H9 (cell line): ENCODE data around the gene LACRT. TPM values are rescaled to one million over a fixed set of nuclear protein-coding genes. Genes with fewer than 3 reads are reported as not detected.

Experiments used
- DNase-seq: peaks from one replicate; pipeline ENCODE4 v3.0.0-alpha.2; 2017
- H2AFZ ChIP-seq: one replicate; pipeline ENCODE4 v1.6.1; 2013; ENCODE audit warnings: mild to moderate bottlenecking, low read length, control low read depth, moderate library complexity
- H2AK5ac ChIP-seq: 2 replicates; pipeline ENCODE4 v1.6.1; 2013; ENCODE audit warnings: low read length, control low read depth, mixed read lengths; ENCODE audit not compliant: insufficient read length
- H2BK120ac ChIP-seq: one replicate; pipeline ENCODE4 v1.6.1; 2013; ENCODE audit warnings: low read depth, mild to moderate bottlenecking, low read length, control low read depth, inconsistent platforms; ENCODE audit not compliant: poor library complexity, severe bottlenecking
- H2BK12ac ChIP-seq: 2 replicates; pipeline ENCODE4 v1.6.1; 2013; ENCODE audit warnings: low read length, control low read depth, mixed read lengths, low read depth; ENCODE audit not compliant: insufficient read length
- H2BK15ac ChIP-seq: 2 replicates; pipeline ENCODE4 v1.6.1; 2013; ENCODE audit warnings: low read depth, low read length, control low read depth
- H2BK20ac ChIP-seq: one replicate; pipeline ENCODE4 v1.6.1; 2013; ENCODE audit warnings: low read depth, mild to moderate bottlenecking, low read length, control low read depth, inconsistent platforms; ENCODE audit not compliant: poor library complexity, severe bottlenecking
- H2BK5ac ChIP-seq: 2 replicates; pipeline ENCODE4 v1.6.1; 2013; ENCODE audit warnings: low read length, control low read depth, mixed read lengths; ENCODE audit not compliant: insufficient read length
- H3K14ac ChIP-seq: 2 replicates; pipeline ENCODE4 v1.6.1; 2013; ENCODE audit warnings: low read length, control low read depth; ENCODE audit not compliant: insufficient read depth
- H3K18ac ChIP-seq: 2 replicates; pipeline ENCODE4 v1.6.1; 2013; ENCODE audit warnings: low read depth, mild to moderate bottlenecking, mixed read lengths, low read length, control low read depth; ENCODE audit not compliant: insufficient read length
- H3K23ac ChIP-seq: 2 replicates; pipeline ENCODE4 v1.6.1; 2013; ENCODE audit warnings: low read length, control low read depth, mixed read lengths, low read depth; ENCODE audit not compliant: insufficient read length
- H3K23me2 ChIP-seq: 2 replicates; pipeline ENCODE4 v1.6.1; 2013; ENCODE audit warnings: low read depth, mild to moderate bottlenecking, mixed read lengths, low read length, control low read depth; ENCODE audit not compliant: insufficient read length, poor library complexity, severe bottlenecking
- H3K27ac ChIP-seq: 2 replicates; pipeline ENCODE4 v1.5.1; 2013; ENCODE audit warnings: low read length, control low read depth, mixed read lengths, low read depth; ENCODE audit not compliant: insufficient read length
- H3K27me3 ChIP-seq: 2 replicates; pipeline ENCODE4 v1.6.1; 2013; ENCODE audit warnings: low read length, control low read depth, inconsistent platforms; ENCODE audit not compliant: insufficient read depth
- H3K4ac ChIP-seq: 2 replicates; pipeline ENCODE4 v1.6.1; 2013; ENCODE audit warnings: low read depth, mild to moderate bottlenecking, control low read depth, inconsistent platforms, low read length, moderate library complexity
- H3K4me1 ChIP-seq: 2 replicates; pipeline ENCODE4 v1.6.1; 2013; ENCODE audit warnings: low read length, control low read depth, inconsistent platforms; ENCODE audit not compliant: insufficient read depth
- H3K4me2 ChIP-seq: 2 replicates; pipeline ENCODE4 v1.6.1; 2013; ENCODE audit warnings: low read length, control low read depth, mixed read lengths; ENCODE audit not compliant: insufficient read length, insufficient read depth
- H3K56ac ChIP-seq: 2 replicates; pipeline ENCODE4 v1.6.1; 2013; ENCODE audit warnings: low read depth, mild to moderate bottlenecking, mixed read lengths, low read length, control low read depth; ENCODE audit not compliant: insufficient read length
- H3K79me1 ChIP-seq: 2 replicates; pipeline ENCODE4 v1.6.1; 2013; ENCODE audit warnings: low read depth, mild to moderate bottlenecking, moderate library complexity, low read length, control low read depth, inconsistent platforms; ENCODE audit not compliant: insufficient read depth, poor library complexity, severe bottlenecking
- H3K79me2 ChIP-seq: 2 replicates; pipeline ENCODE4 v1.6.1; 2013; ENCODE audit warnings: low read length, control low read depth, inconsistent platforms; ENCODE audit not compliant: insufficient read depth
- H3K9ac ChIP-seq: 2 replicates; pipeline ENCODE4 v1.6.1; 2013; ENCODE audit warnings: low read length, control low read depth, mixed read lengths; ENCODE audit not compliant: insufficient read length; ENCODE audit errors: extremely low read depth
- H3K9me3 ChIP-seq: one replicate; pipeline ENCODE4 v1.6.1; 2013; ENCODE audit warnings: low read depth, low read length, inconsistent platforms; ENCODE audit not compliant: control insufficient read depth
- H3T11ph ChIP-seq: one replicate; pipeline ENCODE4 v1.6.1; 2013; ENCODE audit warnings: mild to moderate bottlenecking, low read length, control low read depth, inconsistent platforms
- H4K20me1 ChIP-seq: one replicate; pipeline ENCODE4 v1.6.1; 2013; ENCODE audit not compliant: control insufficient read depth, insufficient read length, insufficient read depth
- H4K5ac ChIP-seq: 2 replicates; pipeline ENCODE4 v1.6.1; 2013; ENCODE audit warnings: low read depth, mild to moderate bottlenecking, mixed read lengths, low read length, control low read depth; ENCODE audit not compliant: insufficient read length
- H4K8ac ChIP-seq: replicated peaks from 2 replicates; pipeline ENCODE4 v1.6.1; 2013; ENCODE audit warnings: low read length, control low read depth, mixed read lengths, low read depth; ENCODE audit not compliant: insufficient read length
- H4K91ac ChIP-seq: 2 replicates; pipeline ENCODE4 v1.6.1; 2013; ENCODE audit warnings: low read depth, mild to moderate bottlenecking, moderate library complexity, mixed read lengths, low read length, control low read depth; ENCODE audit not compliant: insufficient read length
- H3K27ac Mint-ChIP-seq, 3 experiments: 2 replicates in 2 of 3; 3 replicates in 1 of 3; pipeline ENCODE4 v1.8.0; 2020 to 2021; ENCODE audit warnings: mixed read lengths in 3 of 3, mild to moderate bottlenecking in 1 of 3, moderate library complexity in 1 of 3
- H3K27me3 Mint-ChIP-seq: 2 replicates; pipeline ENCODE4 v1.8.0; 2021; ENCODE audit warnings: low read depth, mild to moderate bottlenecking, moderate library complexity, mixed read lengths
- H3K36me3 Mint-ChIP-seq, 3 experiments: 2 replicates in 2 of 3; 3 replicates in 1 of 3; pipeline ENCODE4 v1.8.0; 2020 to 2021; ENCODE audit warnings: low read depth in 3 of 3, mixed read lengths in 3 of 3; ENCODE audit not compliant: insufficient read depth in 1 of 3
- H3K4me1 Mint-ChIP-seq, 2 experiments: 2 replicates each; pipeline ENCODE4 v1.8.0; 2020; ENCODE audit warnings: mixed read lengths in 2 of 2
- H3K4me3 Mint-ChIP-seq, 2 experiments: 2 replicates in 1 of 2; 3 replicates in 1 of 2; pipeline ENCODE4 v1.8.0; 2020 to 2021; ENCODE audit warnings: mild to moderate bottlenecking in 2 of 2, mixed read lengths in 2 of 2, moderate library complexity in 1 of 2
- H3K9me3 Mint-ChIP-seq, 2 experiments: 2 replicates in 1 of 2; 3 replicates in 1 of 2; pipeline ENCODE4 v1.8.0; 2020; ENCODE audit warnings: mild to moderate bottlenecking in 2 of 2, mixed read lengths in 2 of 2, moderate library complexity in 1 of 2
- CTCF ChIP-seq: fragments of 200-600 bp; sonication (generic); conservative IDR thresholded peaks from 3 replicates; pipeline ENCODE4 v1.8.0; 2021; ENCODE audit warnings: antibody characterized with exemption, mild to moderate bottlenecking
- WGBS: extraction: QIAGEN DNeasy Blood & Tissue Kit; methylation state at CpG from one replicate; pipeline ENCODE4 v1.1.7; 2013; ENCODE audit warnings: missing lambda C conversion rate, low lambda C conversion rate, mixed read lengths; ENCODE audit not compliant: insufficient read length; ENCODE audit errors: extremely low coverage; 5-methylcytosine and 5-hydroxymethylcytosine counted together
- total RNA-seq: library from RNA; stranded (reverse); gene quantifications from 2 replicates; pipeline ENCODE4 v1.2.1, GENCODE V29; 2021

The LACRT gene
- total RNA-seq, 1 experiment from 2014 or later = not detected

- TF ChIP-seq CTCF = no peak
- Histone ChIP-seq H3K79me2 (no peaks in the 10 kb centered on the region; the same call in 1 of the 2 replicates), H4K5ac (no peak overlapping the region), H3K9ac (no peak overlapping the region), H2BK5ac (no peak overlapping the region), H4K8ac (no peak overlapping the region), H2AFZ (no peak overlapping the region), H4K91ac (no peak overlapping the region), H2BK12ac (no peak overlapping the region), H2BK15ac (no peak overlapping the region), H3K4ac (no peak overlapping the region), H3T11ph (no peak overlapping the region), H3K9me3 (no peaks in the 10 kb centered on the region), H2BK20ac (no peak overlapping the region), H3K27ac (no peak overlapping the region), H3K79me1 (no peaks in the 10 kb centered on the region), H2AK5ac (no peak overlapping the region), H3K4me1 (no peaks in the 10 kb centered on the region), H3K4me2 (no peak overlapping the region), H3K23me2 (no peaks in the 10 kb centered on the region), H3K18ac (no peak overlapping the region), H3K27me3 (no peaks in the 10 kb centered on the region), H3K56ac (no peak overlapping the region), H4K20me1 (no peaks in the 10 kb centered on the region), H3K23ac (no peak overlapping the region), H2BK120ac (no peak overlapping the region), H3K14ac (no peak overlapping the region)
- no peaks in the 10 kb centered on the region for H3K9me3 Mint-ChIP-seq
- no peak overlapping the region; a peak in 1 of 7 replicates for H3K27ac Mint-ChIP-seq
- DNase-seq = no peak
- WGBS = no CpG with 5 or more reads among the region's 9 CpGs
- H3K4me3 Mint-ChIP-seq = no peak overlapping the region
- H3K4me1 Mint-ChIP-seq = peaks cover 12 to 17% of the 10 kb centered on the region in 2 experiments
- no peaks in the 10 kb centered on the region for H3K36me3 Mint-ChIP-seq
- peaks cover 14% of the 10 kb centered on the region for H3K27me3 Mint-ChIP-seq
Measured at GRCh38 chr12:54653025-54653424, 18.3 kb upstream of the LACRT start.
